Pons (tissue), 1 donor: ENCODE measurements around the gene KCNJ2.

ENCODE experiments used
- DNase-seq: peaks from one replicate; pipeline ENCODE4 v3.0.0-alpha.2; 2016; ENCODE audit warnings: low spot score

KCNJ2 gene

DNA sequence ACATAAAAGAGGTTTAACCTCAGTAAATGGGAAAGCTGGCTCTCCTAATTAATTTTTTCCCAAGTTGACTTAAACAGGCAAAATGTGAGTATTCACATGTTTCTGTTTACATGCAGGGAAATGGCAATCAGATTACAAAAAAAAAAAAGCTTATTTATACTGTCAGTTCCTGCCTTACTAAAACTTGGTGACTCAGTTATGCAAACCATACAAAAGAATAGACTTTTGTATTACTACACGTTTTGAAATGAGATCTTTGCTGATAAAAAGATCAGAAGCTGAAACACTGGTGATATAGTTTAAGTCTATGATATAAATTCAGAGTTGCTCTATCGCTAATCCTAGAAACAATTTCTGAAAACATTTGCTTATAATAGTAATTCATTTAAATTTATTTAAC, 9.4 kb upstream of the KCNJ2 start:
- DNase-seq: no peak

GRCh38 chr17:70161519-70161918, 7.8 kb upstream of the KCNJ2 start:
- no peak for DNase-seq

DNA sequence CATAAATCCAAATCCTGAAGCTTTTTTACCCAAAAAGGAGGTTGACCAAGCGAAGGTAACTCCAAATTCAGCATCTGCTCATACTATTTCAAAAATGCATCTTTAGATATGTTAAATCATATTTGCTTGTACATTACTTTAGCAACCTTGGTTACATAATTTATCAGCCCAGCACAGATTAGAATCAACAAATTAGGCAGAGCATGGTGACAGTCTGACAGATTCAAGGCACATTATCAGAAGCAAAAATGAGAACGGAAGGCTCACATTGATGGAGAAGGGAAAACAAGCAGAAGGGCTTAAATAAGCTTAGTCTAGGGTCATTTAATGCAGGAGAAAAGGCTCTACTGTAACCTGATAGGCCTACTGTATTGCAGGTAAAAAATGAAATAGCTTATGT, 3.9 kb upstream of the KCNJ2 start:
- DNase-seq: no peak

GRCh38 chr17:70166615-70167014, 2.7 kb upstream of the KCNJ2 start:
- DNase-seq: peak; percentile 50

DNA sequence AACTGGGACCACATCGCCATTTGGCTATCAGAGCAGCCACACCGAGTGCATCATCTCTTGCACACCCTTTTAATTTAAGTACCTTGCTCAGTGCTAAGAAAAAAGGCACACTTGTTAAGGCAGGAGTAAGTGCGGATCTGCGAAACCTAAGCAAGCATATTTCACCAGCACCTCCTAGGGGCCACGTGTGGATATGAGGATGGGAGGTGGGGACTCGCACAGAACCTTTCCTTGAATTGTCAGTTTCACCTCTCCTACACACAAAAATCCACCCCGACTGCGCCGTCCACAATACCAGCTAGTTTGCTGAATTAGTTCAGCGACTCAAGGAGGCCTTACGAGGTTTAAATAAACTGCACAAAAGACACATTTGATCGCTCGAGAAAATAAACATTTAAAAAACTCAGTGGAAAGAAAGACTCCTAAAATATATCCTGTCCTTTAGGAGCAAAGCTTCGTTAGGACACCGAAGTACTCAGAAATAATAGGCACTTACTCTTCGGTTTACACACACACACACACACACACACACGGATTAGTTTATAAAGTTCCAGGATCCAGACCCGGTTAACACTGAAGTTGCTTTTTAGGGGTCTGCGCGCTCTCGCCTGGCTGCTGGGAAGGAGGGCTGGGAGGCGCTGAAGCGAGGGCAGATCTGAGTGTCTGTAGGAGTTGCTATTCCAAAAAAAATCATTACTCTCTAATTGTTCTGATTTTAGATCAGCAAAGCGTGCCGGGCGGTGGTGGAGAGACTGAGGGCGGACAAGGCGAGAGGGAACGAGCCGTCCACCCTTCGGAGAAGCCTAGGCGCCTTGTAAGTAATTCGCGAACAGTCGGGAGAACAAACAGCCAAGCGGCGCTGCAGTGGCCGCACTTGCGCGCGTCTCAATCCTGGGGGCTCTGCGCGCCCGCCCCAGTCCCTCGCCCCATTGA, 1.0 kb upstream of the KCNJ2 start:
- DNase-seq: peak; percentile 94

DNA sequence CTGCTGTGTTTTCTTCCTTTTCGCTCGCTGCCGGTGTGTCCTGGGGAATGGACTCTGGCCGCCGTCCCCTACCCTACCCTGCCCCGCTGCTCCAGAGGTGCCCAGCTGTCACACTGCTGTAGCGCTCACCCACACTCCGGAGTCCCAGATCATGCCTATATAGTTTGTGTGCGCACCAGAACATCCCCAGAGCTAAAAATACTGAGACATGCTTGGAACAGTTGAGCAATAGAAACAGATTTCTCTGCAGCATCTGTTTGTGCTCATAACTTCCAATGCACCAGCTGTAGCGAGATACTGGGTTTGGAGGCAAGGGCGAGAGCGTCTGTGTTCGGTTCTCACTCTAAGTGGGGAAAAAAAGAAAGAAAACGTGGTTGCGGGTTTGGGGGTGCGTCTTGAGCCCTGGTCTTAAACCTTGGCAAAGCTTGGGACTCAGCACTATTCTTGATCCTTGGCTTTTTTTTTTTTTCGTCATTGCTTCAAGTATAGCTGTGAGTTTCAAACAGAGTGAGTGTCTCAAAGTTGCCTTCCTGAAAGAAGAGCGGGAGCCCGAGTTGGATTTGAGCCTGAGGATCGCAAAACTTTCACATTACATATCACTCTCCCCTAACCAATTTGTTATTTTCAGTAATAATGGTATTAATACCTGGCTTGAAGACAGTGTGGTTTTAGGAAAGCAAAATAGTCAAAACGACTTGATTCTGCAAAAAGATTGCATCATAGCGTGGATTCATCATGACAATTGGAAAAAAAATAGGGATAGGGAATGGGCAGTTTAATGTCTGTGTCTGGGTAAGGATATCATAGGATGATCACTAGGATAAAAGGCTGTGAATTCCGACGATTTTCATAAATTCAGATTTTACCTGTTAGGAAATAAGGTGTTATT, 621 bp downstream of the KCNJ2 start:
- peak; percentile 63 for DNase-seq

DNA sequence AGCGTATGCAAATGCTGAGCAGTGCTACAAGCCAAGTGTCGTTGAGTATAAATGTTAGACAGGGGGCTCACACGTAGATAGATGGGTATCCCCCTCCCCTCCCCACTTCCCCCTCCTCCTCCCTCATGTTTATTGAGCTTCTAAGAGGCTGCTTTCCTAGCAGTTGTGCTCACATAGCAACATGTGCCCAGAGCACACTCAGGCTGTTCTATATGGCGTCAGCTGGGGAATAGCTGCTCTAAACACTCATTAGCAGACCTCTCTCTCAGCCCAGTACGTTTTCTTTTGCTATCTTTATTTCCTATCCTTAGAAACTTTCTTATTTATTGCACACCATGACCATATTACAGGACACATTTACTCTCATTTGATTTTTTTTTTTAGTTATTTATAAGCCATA, 1.8 kb downstream of the KCNJ2 start:
- DNase-seq: peak; percentile 82

GRCh38 chr17:70172449-70172848, 3.1 kb downstream of the KCNJ2 start:
- DNase-seq: no peak

GRCh38 chr17:70172923-70173322, 3.6 kb downstream of the KCNJ2 start:
- peak; percentile 28 for DNase-seq

- DNase-seq: peak; percentile 48
Measured at GRCh38 chr17:70173681-70174080, 4.3 kb downstream of the KCNJ2 start.

- no peak for DNase-seq
Measured at GRCh38 chr17:70181376-70181775, 12.0 kb downstream of the KCNJ2 start.

- DNase-seq: peak; percentile 30
Measured at GRCh38 chr17:70181866-70182265, 12.5 kb downstream of the KCNJ2 start.

GRCh38 chr17:70183508-70183907, 14.2 kb downstream of the KCNJ2 start:
- DNase-seq: no peak

DNA sequence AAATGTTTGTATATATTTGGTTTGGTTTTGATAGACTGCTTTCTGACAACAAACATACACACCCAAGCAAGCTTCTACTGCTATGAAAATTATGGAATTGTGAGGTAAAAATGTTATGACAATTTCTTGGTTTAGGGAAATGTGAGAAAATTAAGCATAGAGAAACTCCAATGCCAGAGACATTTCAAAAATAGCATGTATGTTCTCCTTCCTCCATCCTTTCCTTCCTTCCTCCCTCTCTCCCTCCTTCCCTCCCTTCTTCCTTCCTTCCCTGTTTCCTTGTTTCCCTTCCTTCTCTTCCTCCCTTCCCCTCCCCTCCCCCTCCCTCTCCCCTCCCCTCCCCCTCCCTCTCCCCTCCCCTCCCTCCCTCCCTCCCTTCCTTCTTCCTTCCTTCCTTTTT, 14.9 kb downstream of the KCNJ2 start:
- DNase-seq: no peak

DNA sequence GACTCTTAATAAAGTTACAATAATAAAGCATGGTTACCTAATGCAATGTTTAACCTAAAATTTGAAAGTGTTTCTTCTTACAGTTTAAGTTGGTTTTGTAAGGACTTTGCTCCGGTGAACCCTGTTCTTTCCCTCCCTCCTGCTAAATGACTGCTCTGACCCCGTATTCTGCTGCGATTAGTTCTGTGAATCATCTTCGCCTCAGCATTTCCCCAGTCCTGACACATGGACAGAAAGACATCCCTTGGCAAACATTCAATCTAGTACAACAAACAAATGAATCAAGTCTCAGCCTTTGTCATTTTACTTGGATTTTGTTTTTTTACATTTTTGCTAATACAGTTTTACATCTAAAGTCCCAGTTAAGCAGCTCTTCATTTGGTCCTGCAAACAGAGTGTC, 15.4 kb downstream of the KCNJ2 start:
- DNase-seq: no peak

- no peak for DNase-seq
Measured at GRCh38 chr17:70185285-70185684, 16.0 kb downstream of the KCNJ2 start.

DNA sequence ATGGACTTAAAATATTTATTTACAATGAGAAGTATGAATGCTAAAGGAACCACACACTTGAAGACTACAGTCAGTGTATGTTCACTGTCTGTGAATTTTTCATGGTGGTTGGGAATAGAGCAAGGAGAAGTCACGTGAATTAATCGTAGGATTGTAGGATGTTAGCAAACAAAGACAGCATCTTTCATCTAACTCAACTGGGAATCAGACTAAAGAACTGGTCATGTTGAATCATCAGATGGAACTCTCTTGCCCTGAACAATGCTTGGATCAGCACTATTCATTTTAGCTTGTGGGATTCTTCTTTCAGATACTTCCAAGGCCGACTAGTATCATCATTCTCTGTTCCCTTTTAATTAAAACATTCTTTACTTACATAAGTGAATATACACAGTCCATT, 18.1 kb downstream of the KCNJ2 start:
- DNase-seq: no peak

DNA sequence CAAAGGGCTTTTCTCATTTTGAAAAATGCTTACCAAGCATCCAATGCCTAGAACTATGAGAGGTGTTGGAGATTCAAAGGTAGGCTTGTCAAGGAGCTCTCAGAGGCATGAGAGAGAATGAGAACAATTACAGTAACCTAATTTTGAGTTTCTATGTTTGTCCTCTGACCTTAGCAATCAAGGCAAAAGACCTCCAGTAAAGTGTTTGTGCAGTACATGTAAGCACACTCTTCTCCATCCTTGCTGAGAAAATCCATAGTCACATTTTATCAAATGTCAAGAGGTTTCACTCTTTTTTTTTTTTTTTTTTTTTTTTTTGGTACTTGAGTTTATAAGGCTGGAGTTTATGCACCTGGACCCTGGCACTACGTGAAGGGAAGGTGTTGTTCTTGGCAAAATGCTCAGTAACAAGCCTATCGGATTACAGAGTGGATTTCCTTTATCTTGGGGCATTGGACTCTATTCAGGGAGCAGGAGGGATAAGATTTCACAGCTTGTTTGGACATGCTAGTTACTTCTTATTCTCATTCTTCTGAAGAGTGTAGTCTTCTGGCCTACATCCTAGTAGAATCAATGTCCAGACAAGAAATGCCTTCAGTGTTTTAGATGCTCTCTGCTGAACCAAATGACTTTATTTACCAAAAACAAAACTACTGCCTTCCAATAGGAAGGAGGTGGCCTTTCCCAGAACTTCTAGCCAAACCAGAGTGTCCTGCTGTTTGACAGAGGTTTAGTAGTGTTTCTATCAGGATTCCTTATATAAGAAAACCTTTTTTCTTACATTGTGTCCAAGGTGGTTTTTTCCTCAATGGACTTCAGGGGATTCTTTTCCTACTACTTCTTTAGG, 21.9 kb downstream of the KCNJ2 start:
- DNase-seq: no peak

- DNase-seq: no peak
Measured at GRCh38 chr17:70195091-70195490, 25.8 kb downstream of the KCNJ2 start.

DNA sequence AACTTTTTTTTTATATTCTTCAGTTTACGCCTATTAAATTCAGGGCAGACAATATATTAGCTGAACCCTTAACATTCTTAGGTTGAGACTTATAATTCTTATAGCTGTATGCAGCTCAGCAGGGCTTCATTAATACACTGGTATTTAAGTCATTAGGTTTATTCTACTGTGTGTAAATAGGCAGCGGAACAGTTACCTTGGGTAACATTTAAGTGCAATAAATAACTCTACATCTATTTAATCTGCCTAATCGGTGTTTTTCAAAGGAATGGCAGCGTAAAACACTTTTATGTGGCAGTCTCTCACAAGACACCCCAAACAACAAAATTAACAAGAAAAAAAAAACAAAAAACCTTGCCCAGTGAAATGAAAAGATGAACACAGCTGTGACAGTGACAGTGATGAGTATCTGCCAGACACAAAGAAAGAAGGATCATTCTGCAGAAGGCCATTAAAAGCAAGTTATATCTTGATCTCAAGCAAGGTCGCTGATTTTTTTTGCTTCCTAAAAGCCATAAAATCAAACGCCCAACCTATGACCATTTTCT, 32.6 kb downstream of the KCNJ2 start:
- peak; percentile 26 for DNase-seq

DNA sequence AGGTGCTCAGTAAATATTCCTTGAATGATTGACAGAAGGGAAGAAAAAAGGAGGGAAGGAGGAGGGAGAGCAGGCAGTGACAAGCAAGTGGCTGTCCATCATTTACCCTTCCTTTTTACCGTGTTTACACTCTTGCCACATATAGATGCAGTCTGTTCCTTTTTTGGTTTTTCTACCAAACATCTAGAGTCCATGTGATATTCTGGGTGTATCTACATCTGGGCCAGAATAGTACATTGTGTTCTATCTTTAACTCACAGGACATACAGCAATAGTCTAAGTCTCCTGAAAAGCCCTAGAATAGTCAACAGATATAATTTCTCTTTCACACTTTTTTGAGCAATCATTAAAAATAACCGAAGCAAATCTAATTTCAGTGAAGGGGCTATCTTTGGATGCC, 33.5 kb downstream of the KCNJ2 start:
- peak; percentile 48 for DNase-seq

DNA sequence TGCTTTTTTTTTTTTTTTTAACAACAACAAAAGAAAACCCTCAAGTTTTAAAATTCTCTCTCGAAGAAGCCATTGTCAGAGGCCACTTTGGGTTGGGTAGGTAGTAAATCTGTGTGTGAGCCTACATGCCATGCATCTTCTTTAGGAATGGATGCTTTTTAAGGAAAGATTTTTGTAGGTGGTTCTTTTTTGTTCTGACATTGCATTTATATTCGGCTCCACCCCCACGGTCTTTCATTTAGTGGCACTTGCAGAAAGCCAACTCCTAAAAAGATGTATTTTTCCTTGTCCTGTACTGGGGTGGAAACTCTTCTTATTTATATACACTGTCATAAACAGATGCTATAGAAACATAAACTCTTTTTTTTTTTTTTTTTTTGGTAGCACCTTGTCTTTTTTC, 35.1 kb downstream of the KCNJ2 start:
- DNase-seq: no peak
